ENCODE measurements around the gene GBX2. TPM values are rescaled to one million over a fixed set of nuclear protein-coding genes. Genes with fewer than 3 reads are reported as not detected.

GBX2 gene
- total RNA-seq, 1 donor from 2014 or later = not detected

DNA sequence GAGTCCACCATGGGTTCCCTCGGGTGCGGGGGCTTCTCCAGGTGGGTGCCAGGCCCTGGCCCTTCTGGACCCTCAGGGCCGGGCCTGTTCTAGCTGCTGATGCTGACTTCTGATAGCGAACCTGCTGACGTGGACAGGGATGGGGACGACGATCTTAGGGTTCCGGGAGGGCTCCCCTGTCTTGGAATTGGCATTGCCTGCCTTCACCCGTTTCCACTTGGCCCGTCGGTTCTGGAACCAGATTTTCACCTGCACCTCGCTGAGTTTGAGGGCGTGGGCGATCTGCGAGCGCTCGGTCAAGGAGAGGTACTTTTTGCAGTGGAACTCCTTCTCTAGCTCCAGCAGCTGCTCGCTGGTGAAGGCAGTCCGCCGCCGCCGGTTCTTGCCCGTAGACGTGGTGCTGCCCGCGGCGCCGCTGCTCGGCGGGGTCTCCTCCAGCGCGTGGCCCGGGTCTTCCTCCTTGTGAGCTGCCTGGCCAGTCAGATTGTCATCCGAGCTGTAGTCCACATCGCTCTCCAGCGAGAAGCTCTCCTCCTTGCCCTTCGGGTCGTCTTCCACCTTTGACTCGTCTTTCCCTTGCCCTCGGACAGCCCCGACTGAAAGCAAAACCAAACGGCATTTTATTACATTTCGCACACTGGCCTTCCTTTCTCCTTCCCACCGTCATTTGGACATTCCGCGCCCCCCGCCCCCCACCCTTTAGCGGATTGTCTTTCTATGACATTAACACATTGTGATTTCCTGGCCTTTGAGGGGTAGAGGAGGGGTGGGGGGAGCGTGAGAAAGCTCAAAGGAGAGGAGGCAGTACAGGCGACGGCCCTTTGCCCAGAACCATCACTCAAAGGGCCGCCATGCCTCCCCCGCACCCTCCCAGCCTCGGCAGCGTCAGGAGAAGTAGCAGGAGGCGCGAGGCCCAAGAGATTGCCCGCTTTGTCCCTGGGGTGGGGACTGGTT is 2.1 kb downstream of the GBX2 start:
- intact Hi-C loops (cut with micrococcal nuclease) = no loop called here
- H3K27ac ChIP-seq (replicated peaks) = no peak overlapping the region
- H3K27me3 ChIP-seq (ENCODE audit: low read depth) = peaks cover 100% of the 10 kb centered on the region
- TF ChIP-seq, protein P1, sequence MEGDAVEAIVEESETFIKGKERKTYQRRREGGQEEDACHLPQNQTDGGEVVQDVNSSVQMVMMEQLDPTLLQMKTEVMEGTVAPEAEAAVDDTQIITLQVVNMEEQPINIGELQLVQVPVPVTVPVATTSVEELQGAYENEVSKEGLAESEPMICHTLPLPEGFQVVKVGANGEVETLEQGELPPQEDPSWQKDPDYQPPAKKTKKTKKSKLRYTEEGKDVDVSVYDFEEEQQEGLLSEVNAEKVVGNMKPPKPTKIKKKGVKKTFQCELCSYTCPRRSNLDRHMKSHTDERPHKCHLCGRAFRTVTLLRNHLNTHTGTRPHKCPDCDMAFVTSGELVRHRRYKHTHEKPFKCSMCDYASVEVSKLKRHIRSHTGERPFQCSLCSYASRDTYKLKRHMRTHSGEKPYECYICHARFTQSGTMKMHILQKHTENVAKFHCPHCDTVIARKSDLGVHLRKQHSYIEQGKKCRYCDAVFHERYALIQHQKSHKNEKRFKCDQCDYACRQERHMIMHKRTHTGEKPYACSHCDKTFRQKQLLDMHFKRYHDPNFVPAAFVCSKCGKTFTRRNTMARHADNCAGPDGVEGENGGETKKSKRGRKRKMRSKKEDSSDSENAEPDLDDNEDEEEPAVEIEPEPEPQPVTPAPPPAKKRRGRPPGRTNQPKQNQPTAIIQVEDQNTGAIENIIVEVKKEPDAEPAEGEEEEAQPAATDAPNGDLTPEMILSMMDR (IDR thresholded peaks at IDR 0.05; ENCODE audit: borderline replicate concordance) = no peak
- no peaks in the 10 kb centered on the region for H3K36me3 ChIP-seq
- H3K4me3 ChIP-seq = peak overlapping the region; percentile 59
- no peak for DNase-seq
- no peaks in the 10 kb centered on the region for H3K9me3 ChIP-seq (replicated peaks)
- H3K4me1 ChIP-seq = peaks cover 73% of the 10 kb centered on the region

DNA sequence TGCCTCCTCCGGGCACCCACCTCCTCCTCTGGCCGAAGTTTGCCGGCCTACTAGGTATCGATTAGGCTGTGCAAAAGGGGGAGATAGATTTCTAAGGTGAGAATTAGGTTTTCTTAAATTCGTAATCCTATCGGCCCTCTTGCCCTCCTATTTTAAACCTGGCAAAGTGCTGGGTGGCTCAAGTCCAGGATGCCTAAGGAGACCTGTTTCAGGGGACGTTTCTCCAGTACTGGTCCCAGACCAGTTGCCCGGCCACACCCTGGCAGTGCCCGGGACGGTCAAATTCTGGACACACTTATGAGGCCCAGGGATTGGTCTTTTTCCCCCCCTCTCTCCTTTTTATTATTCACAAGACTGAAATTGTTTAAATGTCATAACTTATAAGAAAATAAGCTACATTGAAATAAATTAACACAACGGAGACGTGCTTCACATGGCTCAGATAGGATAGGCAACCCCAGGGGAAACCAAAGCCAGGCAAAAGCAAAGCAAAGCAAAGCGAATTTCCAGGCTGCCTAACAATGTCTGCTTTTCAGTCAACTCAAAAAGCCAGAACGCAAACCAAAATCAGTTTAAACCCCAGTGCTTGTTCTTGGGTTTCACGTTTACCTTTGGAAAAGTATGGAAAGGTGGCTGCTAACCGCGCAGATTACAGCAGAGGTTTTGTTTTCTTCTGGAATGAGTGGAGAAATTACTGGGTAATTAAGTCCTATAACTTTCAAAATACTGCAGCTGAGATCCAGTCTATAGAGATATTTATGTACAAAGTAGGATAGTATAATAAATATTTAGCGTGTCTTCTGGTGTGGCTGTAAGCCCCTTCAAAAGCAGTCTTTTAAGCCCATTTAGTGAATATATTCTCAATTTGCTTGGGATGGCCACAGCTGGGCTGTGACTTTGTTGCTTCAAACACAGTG is 3.0 kb downstream of the GBX2 start:
- no peak for DNase-seq
- Histone ChIP-seq H3K27me3 (ENCODE audit: low read depth) (peaks cover 100% of the 10 kb centered on the region), H3K4me3 (peak overlapping the region; percentile 63), H3K4me1 (peaks cover 71% of the 10 kb centered on the region), H3K36me3 (no peaks in the 10 kb centered on the region), H3K9me3 (replicated peaks) (no peaks in the 10 kb centered on the region), H3K27ac (replicated peaks) (no peak overlapping the region)
- TF ChIP-seq, protein P1 (IDR thresholded peaks at IDR 0.05; ENCODE audit: borderline replicate concordance) = no peak
- intact Hi-C loops (cut with micrococcal nuclease) = no loop called here

GRCh38 chr2:236164201-236164924 is 3.8 kb downstream of the GBX2 start:
- intact Hi-C loops (cut with micrococcal nuclease) = no loop called here
- Histone ChIP-seq H3K27ac (replicated peaks) (no peak overlapping the region), H3K4me3 (peak overlapping the region; percentile 63), H3K27me3 (ENCODE audit: low read depth) (peaks cover 100% of the 10 kb centered on the region), H3K36me3 (no peaks in the 10 kb centered on the region), H3K9me3 (replicated peaks) (no peaks in the 10 kb centered on the region), H3K4me1 (peaks cover 63% of the 10 kb centered on the region)
- TF ChIP-seq, protein P1 (IDR thresholded peaks at IDR 0.05; ENCODE audit: borderline replicate concordance) = no peak
- DNase-seq = no peak

DNA sequence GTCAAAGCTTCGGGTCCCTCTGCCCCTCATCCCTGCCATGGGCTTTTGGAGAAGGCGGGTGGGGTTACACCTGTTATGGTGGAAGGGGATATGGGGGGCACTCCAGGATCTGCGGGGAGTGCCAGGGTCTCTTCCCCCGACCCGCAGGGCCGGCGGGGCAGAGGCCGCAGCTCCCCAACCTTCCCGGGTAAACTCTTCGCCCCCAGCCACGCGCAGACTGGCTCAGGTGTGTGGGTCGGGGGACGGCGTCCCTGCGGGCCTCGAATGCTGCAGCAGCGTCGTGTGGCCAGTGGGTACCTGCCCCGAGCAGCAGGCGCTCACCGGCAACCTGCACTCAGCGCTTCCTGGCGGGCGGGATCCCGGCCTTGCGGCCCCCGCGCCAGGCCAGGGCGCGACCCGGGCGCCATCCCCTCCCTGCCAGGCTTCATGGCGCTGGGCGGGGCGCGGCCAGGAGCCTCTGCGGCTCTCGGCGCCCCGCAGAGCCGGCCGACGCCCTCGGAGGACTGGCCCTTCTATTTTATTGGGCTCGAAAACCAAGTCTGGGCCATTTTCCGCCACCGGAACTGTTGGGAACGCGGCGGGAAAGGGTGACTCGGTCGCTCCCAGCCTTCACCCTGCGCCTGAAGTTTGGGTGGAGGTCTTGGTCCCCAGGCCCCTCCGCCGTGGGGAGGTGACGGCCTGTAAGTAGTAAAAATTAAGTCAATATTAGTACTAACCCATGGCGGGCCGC is 4.5 kb downstream of the GBX2 start:
- H3K27me3 ChIP-seq (ENCODE audit: low read depth) = peaks cover 100% of the 10 kb centered on the region
- DNase-seq = no peak
- no peak overlapping the region for H3K27ac ChIP-seq (replicated peaks)
- peak overlapping the region; percentile 63 for H3K4me3 ChIP-seq
- TF ChIP-seq, protein P1 (IDR thresholded peaks at IDR 0.05; ENCODE audit: borderline replicate concordance) = no peak
- peaks cover 55% of the 10 kb centered on the region for H3K4me1 ChIP-seq
- intact Hi-C loops (cut with micrococcal nuclease) = no loop called here
- H3K9me3 ChIP-seq (replicated peaks) = no peaks in the 10 kb centered on the region
- H3K36me3 ChIP-seq = no peaks in the 10 kb centered on the region

Measured in left ventricle myocardium inferior (tissue), 1 donor.